Measurements from ENCODE around the gene EPHB2. TPM values are rescaled to one million over a fixed set of nuclear protein-coding genes. Genes with fewer than 3 reads are reported as not detected.
A peak's percentile ranks its signal among the peaks of the same experiment; 100 is the strongest.

Gene EPHB2
- total RNA-seq, 1 donor from 2014 or later: 60.3 TPM

- Mint-ChIP-seq H3K27me3 (ENCODE audit: low read depth) (no peaks in the 10 kb centered on the region), H3K4me1 (no peaks in the 10 kb centered on the region), H3K36me3 (ENCODE audit: low read depth) (peaks cover 14% of the 10 kb centered on the region), H3K27ac (ENCODE audit: unreplicated experiment) (peak overlapping the region; percentile 29), H3K4me3 (no peak overlapping the region), H3K9me3 (no peaks in the 10 kb centered on the region)
- TF ChIP-seq, protein P1, sequence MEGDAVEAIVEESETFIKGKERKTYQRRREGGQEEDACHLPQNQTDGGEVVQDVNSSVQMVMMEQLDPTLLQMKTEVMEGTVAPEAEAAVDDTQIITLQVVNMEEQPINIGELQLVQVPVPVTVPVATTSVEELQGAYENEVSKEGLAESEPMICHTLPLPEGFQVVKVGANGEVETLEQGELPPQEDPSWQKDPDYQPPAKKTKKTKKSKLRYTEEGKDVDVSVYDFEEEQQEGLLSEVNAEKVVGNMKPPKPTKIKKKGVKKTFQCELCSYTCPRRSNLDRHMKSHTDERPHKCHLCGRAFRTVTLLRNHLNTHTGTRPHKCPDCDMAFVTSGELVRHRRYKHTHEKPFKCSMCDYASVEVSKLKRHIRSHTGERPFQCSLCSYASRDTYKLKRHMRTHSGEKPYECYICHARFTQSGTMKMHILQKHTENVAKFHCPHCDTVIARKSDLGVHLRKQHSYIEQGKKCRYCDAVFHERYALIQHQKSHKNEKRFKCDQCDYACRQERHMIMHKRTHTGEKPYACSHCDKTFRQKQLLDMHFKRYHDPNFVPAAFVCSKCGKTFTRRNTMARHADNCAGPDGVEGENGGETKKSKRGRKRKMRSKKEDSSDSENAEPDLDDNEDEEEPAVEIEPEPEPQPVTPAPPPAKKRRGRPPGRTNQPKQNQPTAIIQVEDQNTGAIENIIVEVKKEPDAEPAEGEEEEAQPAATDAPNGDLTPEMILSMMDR (conservative IDR thresholded peaks at IDR 0.05): no peak
- DNase-seq (ENCODE audit: low read depth, low spot score): no peak
These were observed 196.3 kb downstream of the EPHB2 start for GRCh38 chr1:22906968-22907367.

DNA sequence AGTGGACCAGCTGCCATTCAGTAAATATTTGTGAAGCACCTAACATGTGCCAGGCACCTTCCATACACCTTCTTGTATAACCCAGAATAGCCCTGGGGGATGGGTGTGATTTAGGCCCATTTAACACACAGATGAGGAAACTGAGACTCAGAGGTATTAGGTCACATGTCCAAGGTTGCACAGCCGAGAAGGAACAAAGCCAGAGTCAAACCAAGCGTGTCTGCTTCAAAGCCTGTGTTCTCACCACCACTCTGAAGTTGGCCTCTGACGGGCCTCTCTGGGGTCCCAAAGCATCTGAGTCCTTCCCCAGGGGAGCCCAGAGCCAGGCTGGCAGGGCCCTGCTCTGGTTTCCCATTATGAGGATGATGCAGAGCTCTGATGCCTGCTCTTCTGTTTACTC, 196.9 kb downstream of the EPHB2 start:
- TF ChIP-seq, protein P1 (conservative IDR thresholded peaks at IDR 0.05): no peak
- Mint-ChIP-seq H3K36me3 (ENCODE audit: low read depth) (peaks cover 14% of the 10 kb centered on the region), H3K27me3 (ENCODE audit: low read depth) (no peaks in the 10 kb centered on the region), H3K4me1 (no peaks in the 10 kb centered on the region), H3K9me3 (no peaks in the 10 kb centered on the region), H3K27ac (ENCODE audit: unreplicated experiment) (no peak overlapping the region), H3K4me3 (no peak overlapping the region)
- DNase-seq (ENCODE audit: low read depth, low spot score): no peak

DNA sequence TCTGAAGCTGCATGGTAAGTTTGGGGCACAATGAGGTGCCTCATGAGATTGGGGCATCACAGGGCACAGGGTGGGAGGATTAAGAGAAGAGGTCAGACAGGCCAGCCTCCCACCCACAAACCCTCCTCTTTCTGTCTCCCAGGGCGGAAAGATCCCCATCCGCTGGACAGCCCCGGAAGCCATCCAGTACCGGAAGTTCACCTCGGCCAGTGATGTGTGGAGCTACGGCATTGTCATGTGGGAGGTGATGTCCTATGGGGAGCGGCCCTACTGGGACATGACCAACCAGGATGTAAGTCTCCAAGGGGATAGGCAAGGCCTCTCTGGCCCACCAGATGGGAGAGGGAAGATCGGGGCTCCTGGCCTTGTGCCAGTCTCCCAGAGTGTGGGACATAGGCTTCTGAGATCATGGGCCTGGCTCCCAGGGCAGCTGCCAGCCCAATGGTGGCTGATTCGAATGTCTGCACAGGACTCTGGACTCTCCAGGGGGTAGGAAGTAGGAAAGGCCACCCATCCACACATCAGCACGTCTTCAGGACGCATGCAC, 198.3 kb downstream of the EPHB2 start:
- Mint-ChIP-seq H3K4me3 (no peak overlapping the region), H3K27me3 (ENCODE audit: low read depth) (no peaks in the 10 kb centered on the region), H3K4me1 (peaks cover 7% of the 10 kb centered on the region), H3K27ac (ENCODE audit: unreplicated experiment) (no peak overlapping the region), H3K9me3 (no peaks in the 10 kb centered on the region), H3K36me3 (ENCODE audit: low read depth) (peaks cover 14% of the 10 kb centered on the region)
- TF ChIP-seq, protein P1 (conservative IDR thresholded peaks at IDR 0.05): no peak
- DNase-seq (ENCODE audit: low read depth, low spot score): no peak

DNA sequence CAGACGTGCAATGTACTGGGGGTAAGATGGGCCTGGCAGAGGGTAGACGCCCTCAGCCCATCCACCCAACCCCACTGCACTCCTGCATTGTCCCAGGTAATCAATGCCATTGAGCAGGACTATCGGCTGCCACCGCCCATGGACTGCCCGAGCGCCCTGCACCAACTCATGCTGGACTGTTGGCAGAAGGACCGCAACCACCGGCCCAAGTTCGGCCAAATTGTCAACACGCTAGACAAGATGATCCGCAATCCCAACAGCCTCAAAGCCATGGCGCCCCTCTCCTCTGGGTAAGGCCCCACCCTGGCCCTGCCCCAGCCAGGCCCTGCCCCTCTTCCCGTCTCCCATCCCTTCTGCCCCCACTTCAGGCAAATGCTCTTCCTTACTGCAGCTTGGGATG, 199.6 kb downstream of the EPHB2 start:
- Mint-ChIP-seq H3K27me3 (ENCODE audit: low read depth) (no peaks in the 10 kb centered on the region), H3K36me3 (ENCODE audit: low read depth) (peaks cover 14% of the 10 kb centered on the region), H3K4me3 (no peak overlapping the region), H3K9me3 (no peaks in the 10 kb centered on the region), H3K4me1 (peaks cover 20% of the 10 kb centered on the region), H3K27ac (ENCODE audit: unreplicated experiment) (no peak overlapping the region)
- DNase-seq (ENCODE audit: low read depth, low spot score): no peak
- TF ChIP-seq, protein P1 (conservative IDR thresholded peaks at IDR 0.05): no peak

- Mint-ChIP-seq H3K4me1 (peaks cover 25% of the 10 kb centered on the region), H3K27ac (ENCODE audit: unreplicated experiment) (no peak overlapping the region), H3K9me3 (no peaks in the 10 kb centered on the region), H3K4me3 (no peak overlapping the region), H3K36me3 (ENCODE audit: low read depth) (peaks cover 14% of the 10 kb centered on the region), H3K27me3 (ENCODE audit: low read depth) (no peaks in the 10 kb centered on the region)
- TF ChIP-seq, protein P1 (conservative IDR thresholded peaks at IDR 0.05): no peak
- no peak for DNase-seq (ENCODE audit: low read depth, low spot score)
These were observed 200.5 kb downstream of the EPHB2 start for GRCh38 chr1:22910986-22911651.
